HepG2 (cell line): ENCODE results near the gene TMEM209. TPM values are rescaled to one million over a fixed set of nuclear protein-coding genes. Genes with fewer than 3 reads are reported as not detected.

Experiments
- ATAC-seq: fragments of 200-7000 bp; cut with Tn5 transposase; 3 replicates; pipeline ENCODE4 v1.9.1; 2020; ENCODE audit warnings: mild to moderate bottlenecking, moderate library complexity
- BruUV-seq: library from RNA; stranded (reverse); fragments of 400-500 nt; replicated peaks from 2 replicates; lab custom pipeline; 2021; lab: Mats Ljungman, UMichigan
- CTCF ChIA-PET: fragments of 300-600 bp; formaldehyde crosslinking; extraction: SDS; loops from one replicate; lab custom pipeline; 2021; ENCODE audit warnings: low total read pairs, inconsistent platforms, low intra/inter-chr PET ratio; lab: Yijun Ruan, JAX
- POLR2A ChIA-PET: fragments of 350-600 bp; sonication (Branson Sonifier 250); formaldehyde crosslinking; loops from one replicate; lab custom pipeline; 2020; ENCODE audit warnings: antibody characterized with exemption, inconsistent platforms; lab: Yijun Ruan, JAX
- DNase-seq: peaks from one replicate; pipeline ENCODE4 v3.0.0-alpha.2; 2015; ENCODE audit warnings: low spot score
- FAIRE-seq: peaks from 3 replicates; lab custom pipeline; 2011; peaks lifted over from hg19 to GRCh38; lab: Jason Lieb, UNC
- H2AFZ ChIP-seq: one replicate; pipeline ENCODE4 v1.6.1; 2011; ENCODE audit warnings: low read length, inconsistent platforms
- H3K27ac ChIP-seq: fragments of 300-600 bp; 3 replicates; pipeline ENCODE4 v1.8.0; 2011; ENCODE audit warnings: mixed run types, mild to moderate bottlenecking, mixed read lengths, low read length, inconsistent platforms; ENCODE audit not compliant: insufficient read depth; ENCODE audit errors: extremely low read length
- H3K27me3 ChIP-seq, 2 experiments: fragments of 200-600 bp in 1 of 2; 2 replicates in 1 of 2; 3 replicates in 1 of 2; pipeline versions ENCODE4 v1.6.0 to v1.8.0; 2011; ENCODE audit warnings: low read length in 2 of 2, mild to moderate bottlenecking in 2 of 2, moderate library complexity in 2 of 2, inconsistent platforms in 1 of 2; ENCODE audit not compliant: insufficient read depth in 2 of 2, control insufficient read depth in 1 of 2
- H3K36me3 ChIP-seq, 2 experiments: fragments of 200-600 bp in 1 of 2; replicated peaks in 1 of 2; 2 replicates in 1 of 2; 3 replicates in 1 of 2; pipeline versions ENCODE4 v1.5.1 to v1.8.0; 2011; ENCODE audit warnings: low read length in 2 of 2, inconsistent platforms in 1 of 2; ENCODE audit not compliant: insufficient read depth in 2 of 2, control insufficient read depth in 1 of 2
- H3K4me1 ChIP-seq: 2 replicates; pipeline ENCODE4 v1.5.1; 2012; ENCODE audit warnings: low read length, inconsistent platforms; ENCODE audit not compliant: insufficient read depth
- H3K4me2 ChIP-seq: 2 replicates; pipeline ENCODE4 v1.6.0; 2011; ENCODE audit warnings: low read depth, low read length, inconsistent platforms
- H3K4me3 ChIP-seq, 3 experiments: fragments of 200-600 bp in 1 of 3; sonication (generic), shearing (Covaris generic) in 1 of 3; replicated peaks in 1 of 3; 2 replicates each; pipeline ENCODE4 v1.5.1; 2011 to 2016; ENCODE audit warnings: low read length in 3 of 3, inconsistent platforms in 2 of 3, low read depth in 2 of 3, mild to moderate bottlenecking in 2 of 3, control low read depth in 1 of 3, mixed read lengths in 1 of 3; ENCODE audit not compliant: insufficient read depth in 1 of 3
- H3K79me2 ChIP-seq: one replicate; pipeline ENCODE4 v1.6.1; 2011; ENCODE audit warnings: low read length, inconsistent platforms; ENCODE audit not compliant: insufficient read depth
- H3K9ac ChIP-seq: 2 replicates; pipeline ENCODE4 v1.6.0; 2011; ENCODE audit warnings: mild to moderate bottlenecking, low read depth, low read length, inconsistent platforms; ENCODE audit not compliant: insufficient read depth
- H3K9me3 ChIP-seq: 2 replicates; pipeline ENCODE4 v1.5.1; 2012; ENCODE audit warnings: mild to moderate bottlenecking, low read length
- H4K20me1 ChIP-seq: 2 replicates; pipeline ENCODE4 v1.6.0; 2011; ENCODE audit warnings: inconsistent platforms, mild to moderate bottlenecking, low read length, moderate library complexity; ENCODE audit not compliant: insufficient read depth
- CEBPB ChIP-seq: IDR thresholded peaks from 2 replicates; pipeline ENCODE4 v1.6.1; 2011; ENCODE audit warnings: low read depth, low read length, improper control_type of control experiment, borderline replicate concordance
- EP300 ChIP-seq, 3 experiments: sonication (generic) in 1 of 3; formaldehyde crosslinking in 1 of 3; IDR thresholded peaks; 2 replicates each; pipeline versions ENCODE4 v1.5.1 to v1.6.1; 2011 to 2020; ENCODE audit warnings: low read depth in 2 of 3, low read length in 2 of 3, borderline replicate concordance in 1 of 3, improper control_type of control experiment in 1 of 3, mild to moderate bottlenecking in 1 of 3, missing genetic modification reagents in 1 of 3, moderate library complexity in 1 of 3
- HES4 ChIP-seq: sonication (generic); formaldehyde crosslinking; IDR thresholded peaks from 2 replicates; pipeline ENCODE4 v1.9.0; 2021; ENCODE audit warnings: mild to moderate bottlenecking, missing genetic modification reagents, borderline replicate concordance
- KMT2B ChIP-seq: IDR thresholded peaks from 2 replicates; pipeline ENCODE4 v1.6.1; 2016; ENCODE audit warnings: missing genetic modification reagents, missing compliant biosample characterization
- MZF1 ChIP-seq: sonication (generic); formaldehyde crosslinking; IDR thresholded peaks from 2 replicates; pipeline ENCODE4 v1.8.1; 2023; ENCODE audit warnings: mild to moderate bottlenecking, missing genetic modification reagents, borderline replicate concordance
- NBN ChIP-seq: fragments of 450-650 bp; conservative IDR thresholded peaks from 2 replicates; pipeline ENCODE4 v1.6.1; 2017
- NFIB ChIP-seq: sonication (generic); formaldehyde crosslinking; IDR thresholded peaks from 2 replicates; pipeline ENCODE4 v1.9.0; 2021; ENCODE audit warnings: missing genetic modification reagents, mild to moderate bottlenecking, borderline replicate concordance
- RFXAP ChIP-seq: sonication (generic); formaldehyde crosslinking; IDR thresholded peaks from 2 replicates; pipeline ENCODE4 v1.4.0; 2020; ENCODE audit warnings: missing genetic modification reagents, borderline replicate concordance
- RORA ChIP-seq: sonication (generic); formaldehyde crosslinking; IDR thresholded peaks from 2 replicates; pipeline ENCODE4 v1.5.0; 2020; ENCODE audit warnings: mild to moderate bottlenecking, missing genetic modification reagents, moderate library complexity
- SIX4 ChIP-seq: sonication (generic); formaldehyde crosslinking; IDR thresholded peaks from 2 replicates; pipeline ENCODE4 v1.4.0; 2020; ENCODE audit warnings: missing genetic modification reagents
- ZNF407 ChIP-seq: sonication (generic); formaldehyde crosslinking; IDR thresholded peaks from one replicate; pipeline ENCODE4 v1.5.1; 2020; ENCODE audit warnings: mild to moderate bottlenecking, missing genetic modification reagents; ENCODE audit errors: not compliant biosample characterization
- ZNF44 ChIP-seq: sonication (generic); formaldehyde crosslinking; IDR thresholded peaks from 2 replicates; pipeline ENCODE4 v1.5.1; 2020; ENCODE audit warnings: mild to moderate bottlenecking, missing genetic modification reagents
- WGBS: methylation state at CpG from one replicate; pipeline ENCODE4 v1.1.6; 2017; ENCODE audit warnings: low lambda C conversion rate; 5-methylcytosine and 5-hydroxymethylcytosine counted together
- in situ Hi-C: cut with HindIII; loops from 2 replicates; pipeline ENCODE4 v1.10.0; 2017; ENCODE audit warnings: low pct_unique_long_range_greater_than_20kb; ENCODE audit not compliant: extremely low pct_ligation_motif_present
- intact Hi-C: fragments of 100-400 bp; cut with micrococcal nuclease; formaldehyde crosslinking; loops from one replicate; pipeline ENCODE4 v1.10.0; 2022; ENCODE audit not compliant: unreplicated experiment
- polyA plus RNA-seq, 8 experiments: library from polyadenylated mRNA; depleted of rRNA in 3 of 8; stranded (reverse) in 7 of 8; unstranded in 1 of 8; fragments of >200 nt; fragmentation: Illumina TruSeq in 4 of 8; extraction: Trizol in 4 of 8; gene quantifications; 2 replicates each; pipeline versions ENCODE4 v1.2.1 to v1.2.3, GENCODE V29; 2011 to 2016; ENCODE audit warnings: low read depth in 4 of 8, missing spikeins in 1 of 8, mixed read lengths in 1 of 8; ENCODE audit not compliant: insufficient read depth in 1 of 8
- total RNA-seq, 5 experiments: library from RNA; depleted of rRNA; stranded (reverse); fragments of >200 nt; fragmentation: Illumina TruSeq; extraction: Trizol; gene quantifications; 2 replicates each; pipeline ENCODE4 v1.2.3, GENCODE V29; 2016; ENCODE audit warnings: low read depth in 1 of 5
- TF ChIP-seq, protein P1 (sequence below): sonication (generic); formaldehyde crosslinking; IDR thresholded peaks from 2 replicates; pipeline ENCODE4 v1.5.1; 2020; ENCODE audit warnings: missing genetic modification reagents, mild to moderate bottlenecking, borderline replicate concordance
- TF ChIP-seq, protein P2 (sequence below): sonication (generic); formaldehyde crosslinking; IDR thresholded peaks from 2 replicates; pipeline ENCODE4 v1.5.0; 2020; ENCODE audit warnings: mild to moderate bottlenecking, low read depth, missing genetic modification reagents, borderline replicate concordance

The TMEM209 gene
- total and polyA plus RNA-seq, 2 of the 13 experiments (the other 11 are each of a cell fraction or from before 2014, with no cell fraction given), result 14.5 to 15.6 TPM

- CTCF ChIA-PET, result no interaction called here
- no peak for TF ChIP-seq RFXAP (CRISPR knock-in tag)
- no peak for TF ChIP-seq CEBPB
- TF ChIP-seq MZF1 (CRISPR knock-in tag), result no peak
- TF ChIP-seq HES4 (CRISPR knock-in tag), result no peak
- no peak for TF ChIP-seq RORA (CRISPR knock-in tag)
- TF ChIP-seq ZNF407, result no peak
- TF ChIP-seq, protein P1, sequence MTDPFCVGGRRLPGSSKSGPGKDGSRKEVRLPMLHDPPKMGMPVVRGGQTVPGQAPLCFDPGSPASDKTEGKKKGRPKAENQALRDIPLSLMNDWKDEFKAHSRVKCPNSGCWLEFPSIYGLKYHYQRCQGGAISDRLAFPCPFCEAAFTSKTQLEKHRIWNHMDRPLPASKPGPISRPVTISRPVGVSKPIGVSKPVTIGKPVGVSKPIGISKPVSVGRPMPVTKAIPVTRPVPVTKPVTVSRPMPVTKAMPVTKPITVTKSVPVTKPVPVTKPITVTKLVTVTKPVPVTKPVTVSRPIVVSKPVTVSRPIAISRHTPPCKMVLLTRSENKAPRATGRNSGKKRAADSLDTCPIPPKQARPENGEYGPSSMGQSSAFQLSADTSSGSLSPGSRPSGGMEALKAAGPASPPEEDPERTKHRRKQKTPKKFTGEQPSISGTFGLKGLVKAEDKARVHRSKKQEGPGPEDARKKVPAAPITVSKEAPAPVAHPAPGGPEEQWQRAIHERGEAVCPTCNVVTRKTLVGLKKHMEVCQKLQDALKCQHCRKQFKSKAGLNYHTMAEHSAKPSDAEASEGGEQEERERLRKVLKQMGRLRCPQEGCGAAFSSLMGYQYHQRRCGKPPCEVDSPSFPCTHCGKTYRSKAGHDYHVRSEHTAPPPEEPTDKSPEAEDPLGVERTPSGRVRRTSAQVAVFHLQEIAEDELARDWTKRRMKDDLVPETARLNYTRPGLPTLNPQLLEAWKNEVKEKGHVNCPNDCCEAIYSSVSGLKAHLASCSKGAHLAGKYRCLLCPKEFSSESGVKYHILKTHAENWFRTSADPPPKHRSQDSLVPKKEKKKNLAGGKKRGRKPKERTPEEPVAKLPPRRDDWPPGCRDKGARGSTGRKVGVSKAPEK, result no peak
- no peak for TF ChIP-seq KMT2B
- no peak for TF ChIP-seq EP300 (IDR thresholded peaks at IDR 0.05; ENCODE audit: low read depth in 2 of 2, low read length in 2 of 2)
- TF ChIP-seq EP300 (CRISPR knock-in tag; IDR thresholded peaks at IDR 0.05; ENCODE audit: borderline replicate concordance), result no peak
- no peak for TF ChIP-seq ZNF44 (CRISPR knock-in tag)
- TF ChIP-seq NBN, result no peak
- no peak for TF ChIP-seq NFIB (CRISPR knock-in tag)
- TF ChIP-seq, protein P2, sequence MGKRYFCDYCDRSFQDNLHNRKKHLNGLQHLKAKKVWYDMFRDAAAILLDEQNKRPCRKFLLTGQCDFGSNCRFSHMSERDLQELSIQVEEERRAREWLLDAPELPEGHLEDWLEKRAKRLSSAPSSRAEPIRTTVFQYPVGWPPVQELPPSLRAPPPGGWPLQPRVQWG (CRISPR knock-in tag), result no peak
- no peak for TF ChIP-seq SIX4 (CRISPR knock-in tag)
Observed at GRCh38 chr7:130129011-130129411, 76.2 kb downstream of the TMEM209 start.

More at GRCh38 chr7:130129011-130129411, 76.2 kb downstream of the TMEM209 start:
- H3K9ac ChIP-seq, result no peak overlapping the region
- WGBS, result 91% methylated on average over 4 of the region's 4 CpGs
- POLR2A ChIA-PET, result no interaction called here
- no TSS peak for BruUV-seq
- ATAC-seq (no peak), DNase-seq (no peak), FAIRE-seq (no peak)
- no peak overlapping the region for H3K4me3 ChIP-seq
- no peaks in the 10 kb centered on the region for H3K27me3 ChIP-seq
- no peak overlapping the region for H3K27ac ChIP-seq
- no peak overlapping the region for H3K4me2 ChIP-seq
- intact Hi-C loops, result no loop called here
- no peak overlapping the region for H2AFZ ChIP-seq
- no peaks in the 10 kb centered on the region for H3K79me2 ChIP-seq
- no peaks in the 10 kb centered on the region for H4K20me1 ChIP-seq
- H3K9me3 ChIP-seq, result no peaks in the 10 kb centered on the region
- in situ Hi-C loops, result no loop called here
- H3K36me3 ChIP-seq, result peaks cover 11 to 54% of the 10 kb centered on the region in 2 experiments
- H3K4me1 ChIP-seq, result no peaks in the 10 kb centered on the region
